COLO668 (cell line): ENCODE results near the gene RPTOR.
A peak's percentile ranks its signal among the peaks of the same experiment; 100 is the strongest.

Experiments used
- DNase-seq: peaks from one replicate; lab custom pipeline; 2025; ENCODE audit not compliant: unreplicated experiment; lab: John Stamatoyannopoulos, UW

The RPTOR gene

DNA sequence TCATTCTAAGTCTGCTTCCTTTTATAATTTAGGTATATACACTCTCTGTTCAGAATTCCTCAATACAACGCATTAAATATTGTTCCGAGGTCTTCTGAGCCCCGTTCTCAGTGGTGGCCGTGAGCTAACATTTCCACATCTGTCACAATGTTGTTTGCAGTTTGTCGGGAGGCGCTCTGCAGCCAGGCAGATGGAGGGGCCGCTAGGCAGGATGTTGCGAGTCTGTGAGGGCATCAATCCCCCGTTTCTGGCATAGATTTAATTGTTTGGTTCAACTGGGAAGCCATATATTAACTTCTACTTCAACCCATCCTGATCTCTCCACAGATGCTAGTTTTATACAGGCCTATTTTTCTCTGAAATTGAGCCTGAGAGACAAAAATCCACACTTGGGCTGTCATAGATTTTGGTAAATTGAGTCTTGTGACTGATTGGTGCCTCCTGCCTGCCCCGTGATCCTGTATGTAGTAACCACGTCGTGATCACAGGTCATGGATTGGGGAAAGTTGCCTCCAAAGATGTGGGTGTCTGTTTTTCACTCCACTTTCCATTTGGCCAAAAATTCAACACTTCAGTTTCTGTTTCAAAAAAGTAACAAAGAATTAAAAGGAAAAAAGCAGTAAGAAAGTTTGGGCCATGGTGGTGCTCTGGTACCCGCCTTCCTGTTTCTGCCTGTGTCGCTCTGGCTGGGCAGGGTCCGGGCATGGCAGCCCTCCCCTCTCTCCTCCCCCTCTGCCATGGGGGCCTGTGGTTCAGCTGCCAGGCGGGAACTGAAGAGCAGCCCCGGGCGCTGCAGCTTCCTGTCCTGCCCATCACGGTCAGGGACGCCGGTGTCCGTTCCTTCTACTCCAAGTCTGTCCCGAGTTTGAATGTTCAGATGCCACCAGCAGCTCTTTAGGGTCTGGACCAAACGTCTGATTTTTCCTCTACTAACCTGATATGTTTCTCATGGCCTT is 41.5 kb downstream of the RPTOR start:
- DNase-seq: peak; percentile 63

DNA sequence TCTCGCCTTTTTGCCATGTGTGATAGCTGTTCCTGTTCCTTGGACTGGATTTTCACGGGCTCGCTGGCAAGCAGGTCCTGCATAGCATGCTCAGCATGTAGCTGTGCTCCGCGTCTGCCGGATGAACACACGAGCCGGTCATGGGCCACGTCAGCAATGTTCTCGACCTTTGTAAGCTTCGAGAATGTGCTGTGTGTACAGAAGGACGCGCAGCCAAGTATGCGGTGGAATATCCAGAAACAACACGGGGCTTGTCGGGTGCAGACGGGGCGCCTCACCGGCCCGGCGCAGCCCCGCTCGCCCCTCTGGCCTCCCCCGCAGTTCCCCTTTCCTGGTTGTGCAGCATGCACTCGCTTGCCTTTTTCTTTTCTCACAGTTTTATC is 42.2 kb downstream of the RPTOR start:
- peak; percentile 47 for DNase-seq

DNA sequence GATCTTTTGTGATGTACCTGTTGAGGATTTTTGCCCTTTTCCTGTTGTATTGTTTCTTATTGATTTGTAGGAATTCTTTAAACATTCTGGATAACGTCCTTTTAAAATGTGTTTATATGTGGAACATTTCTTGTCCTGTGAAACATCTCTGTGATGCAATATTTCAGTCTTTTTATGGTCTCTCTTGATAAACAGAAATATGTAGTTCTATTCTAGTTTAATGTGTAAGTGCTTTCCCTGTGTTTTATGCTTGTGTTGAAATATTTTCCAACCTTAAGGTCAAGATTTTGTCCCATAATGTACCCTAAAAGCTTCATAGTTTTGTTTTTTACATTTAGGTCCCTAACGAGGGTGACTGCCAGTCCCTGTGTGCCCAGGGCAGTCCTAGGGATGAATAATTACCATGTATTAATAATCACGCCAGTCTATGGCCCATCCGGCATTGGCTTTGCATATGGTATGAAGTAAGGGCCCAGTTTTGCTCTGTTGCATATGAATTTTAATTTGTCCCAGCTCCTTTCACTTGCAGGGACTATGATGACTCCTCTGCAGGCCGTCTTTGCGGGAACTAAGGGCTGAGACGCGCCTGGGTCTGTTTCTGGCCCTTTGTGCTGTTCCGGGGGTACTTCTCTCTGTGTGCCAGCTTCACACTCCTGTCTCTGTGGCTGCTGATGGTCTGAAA is 44.2 kb downstream of the RPTOR start:
- no peak for DNase-seq

DNA sequence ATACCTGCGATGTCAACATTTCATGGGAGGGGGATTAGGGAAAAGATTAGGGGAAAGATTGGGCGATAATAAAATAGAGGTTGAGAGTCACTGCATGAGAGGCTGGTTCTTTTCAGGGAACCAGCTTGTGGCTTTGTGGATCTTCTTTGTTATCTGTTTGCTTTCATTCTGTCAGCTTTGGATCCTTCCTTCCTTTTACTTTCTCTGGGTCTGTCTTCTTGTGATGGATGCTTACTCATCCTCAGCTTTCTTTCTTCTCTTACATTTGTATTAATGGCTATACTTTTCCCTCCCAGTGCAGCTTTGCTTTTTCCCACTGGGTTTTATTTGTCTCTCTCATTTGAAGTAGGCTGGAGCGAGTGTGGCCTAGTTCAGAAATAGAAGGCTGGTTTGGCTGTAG is 47.1 kb downstream of the RPTOR start:
- DNase-seq: no peak

DNA sequence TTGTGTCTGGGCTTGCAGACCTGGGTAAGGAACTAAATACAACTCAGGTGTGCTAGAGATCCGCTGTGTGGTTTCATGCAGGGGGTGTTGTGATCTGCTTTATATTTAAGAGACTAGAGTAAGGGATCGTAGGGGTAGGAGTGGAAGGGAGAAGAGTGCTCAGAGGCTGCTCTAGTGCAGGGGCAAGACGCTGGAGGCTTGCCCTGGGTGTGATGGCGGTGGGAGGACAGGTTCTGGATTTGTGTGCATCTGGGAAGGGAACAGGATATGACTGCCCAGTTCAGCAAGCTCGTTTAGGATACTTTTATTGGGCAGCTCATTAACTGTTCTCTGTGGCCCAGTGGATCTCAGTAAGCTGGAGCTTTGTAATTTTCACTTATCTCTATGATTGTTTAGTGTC is 47.6 kb downstream of the RPTOR start:
- no peak for DNase-seq

DNA sequence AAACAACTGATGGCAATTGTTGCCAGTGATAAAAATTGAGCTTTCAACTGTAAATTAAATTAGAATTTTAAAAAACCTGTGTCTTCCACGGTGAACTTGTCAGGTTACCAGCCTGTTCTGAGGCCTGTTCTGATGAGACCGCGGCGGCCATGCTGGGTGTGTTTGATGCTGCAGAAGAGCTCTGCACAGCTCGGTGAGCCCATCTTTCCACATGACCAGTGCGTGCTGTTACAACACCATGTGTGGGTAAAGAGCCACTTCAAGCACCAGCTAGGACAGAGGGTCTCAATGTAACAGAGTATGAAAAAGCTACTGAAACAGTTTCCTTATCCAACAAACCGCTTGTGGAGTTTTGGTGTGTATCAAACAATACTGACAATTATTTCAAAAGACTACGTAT is 48.5 kb downstream of the RPTOR start:
- DNase-seq: no peak

DNA sequence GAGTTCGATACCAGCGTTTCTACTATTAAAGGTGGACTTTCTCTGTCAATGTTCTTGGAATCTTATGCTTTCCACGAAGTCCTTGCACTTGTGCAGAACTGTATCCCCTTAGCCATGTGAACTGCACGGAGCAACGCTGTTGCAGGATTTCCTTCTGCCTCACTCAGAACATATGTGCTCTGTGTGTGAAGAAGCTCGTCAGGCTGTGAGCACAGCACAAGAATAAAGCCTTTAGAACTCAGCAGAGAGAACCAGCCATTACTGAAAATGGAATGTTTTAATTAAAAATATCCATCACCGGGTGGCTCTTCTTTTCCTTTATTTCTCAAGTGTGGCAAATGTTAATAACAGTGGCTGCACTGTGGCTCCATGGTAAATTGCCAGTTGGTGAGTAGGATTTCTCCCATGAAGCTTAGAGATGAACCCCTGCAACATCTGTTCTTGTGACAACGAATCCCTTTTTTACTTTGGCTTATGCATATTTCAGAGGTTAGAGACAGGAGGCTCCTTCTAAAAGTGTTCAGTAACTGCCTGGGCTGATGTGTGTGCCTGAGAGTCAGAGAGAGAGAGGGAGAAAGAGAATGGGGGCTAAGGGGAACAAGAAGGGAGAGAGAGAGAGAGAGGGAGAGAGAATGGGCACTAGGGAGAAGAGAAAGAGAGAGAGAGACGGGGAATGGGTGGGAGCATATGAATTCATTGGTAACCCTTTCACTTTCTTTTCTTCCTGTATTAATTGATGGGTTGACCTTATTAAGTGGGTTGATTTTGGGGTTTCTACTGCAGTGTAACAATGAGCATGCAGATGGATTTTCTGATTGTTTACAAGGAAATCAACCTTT is 50.0 kb downstream of the RPTOR start:
- no peak for DNase-seq

DNA sequence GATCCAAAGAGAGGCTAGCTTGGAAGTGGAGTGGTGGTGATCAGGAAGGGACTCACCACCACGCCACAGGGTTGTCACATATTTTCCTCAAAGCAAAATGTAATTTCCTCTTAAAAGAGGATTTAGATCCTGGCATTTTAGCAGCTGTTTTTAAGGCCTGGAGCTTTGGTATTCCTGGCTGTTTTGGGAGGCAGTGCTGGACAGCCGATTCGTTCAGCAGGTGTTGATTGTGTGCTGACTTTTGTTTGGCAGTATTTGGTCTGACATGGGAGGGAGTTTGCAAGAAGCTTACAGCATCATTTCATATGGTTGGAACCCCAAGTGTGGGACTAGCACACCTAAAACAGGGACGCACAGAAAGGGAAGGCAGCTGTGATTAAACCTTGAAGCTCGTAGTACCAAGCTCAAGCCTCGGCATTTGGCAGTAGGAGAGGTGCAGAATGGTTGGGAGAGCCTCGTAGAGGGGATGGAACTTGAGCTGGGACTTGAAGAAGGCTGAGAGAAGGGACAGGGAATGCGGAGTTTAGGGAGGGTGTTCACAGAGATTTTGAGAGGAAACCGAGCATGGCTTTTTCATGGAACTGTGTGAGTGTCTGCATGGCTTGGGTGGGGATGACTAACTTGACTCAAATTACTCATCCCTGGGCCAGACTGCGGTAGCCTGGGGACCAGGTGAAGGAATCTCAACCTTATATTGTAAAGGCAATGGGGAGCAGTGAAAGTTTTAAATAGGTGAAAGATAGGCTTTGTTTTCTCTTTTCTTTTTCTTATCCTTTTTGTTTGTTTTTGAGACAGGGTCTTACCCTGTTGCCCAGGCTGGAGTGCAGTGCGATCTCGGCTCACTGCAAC is 52.3 kb downstream of the RPTOR start:
- no peak for DNase-seq

DNA sequence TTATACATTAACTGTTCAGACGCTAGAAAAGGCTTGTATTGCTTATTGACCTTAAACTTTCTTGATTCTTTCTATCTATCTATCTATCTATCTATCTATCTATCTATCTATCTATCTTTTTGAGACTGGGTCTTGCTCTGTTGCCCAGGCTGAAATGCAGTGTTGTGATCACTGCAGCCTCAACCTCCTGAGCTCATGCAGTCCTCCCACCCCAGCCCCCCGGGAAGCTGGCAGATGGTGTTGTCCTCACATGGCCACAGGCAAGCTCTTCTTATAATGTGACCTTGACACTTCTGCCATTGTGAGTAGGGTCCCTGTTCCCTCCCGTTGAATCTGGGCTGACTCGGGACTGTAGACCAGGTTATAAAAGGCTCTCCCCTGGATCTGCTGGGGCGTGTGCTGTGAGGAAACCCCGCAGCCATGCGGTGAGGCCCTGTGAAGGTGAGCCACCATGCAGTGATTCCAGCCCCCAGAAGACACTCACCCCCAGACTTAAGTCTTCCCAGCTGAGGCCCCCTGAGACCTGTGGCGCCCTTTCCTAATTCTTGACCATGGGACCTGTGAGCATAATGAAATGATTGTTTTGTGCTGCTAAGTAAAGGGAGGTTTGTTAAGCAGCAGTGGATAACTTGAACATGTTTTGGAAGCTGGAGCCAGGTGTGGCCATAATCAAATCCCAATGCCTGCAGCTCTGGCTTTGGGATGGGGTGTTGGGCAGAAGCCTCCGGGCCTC is 54.3 kb downstream of the RPTOR start:
- no peak for DNase-seq

DNA sequence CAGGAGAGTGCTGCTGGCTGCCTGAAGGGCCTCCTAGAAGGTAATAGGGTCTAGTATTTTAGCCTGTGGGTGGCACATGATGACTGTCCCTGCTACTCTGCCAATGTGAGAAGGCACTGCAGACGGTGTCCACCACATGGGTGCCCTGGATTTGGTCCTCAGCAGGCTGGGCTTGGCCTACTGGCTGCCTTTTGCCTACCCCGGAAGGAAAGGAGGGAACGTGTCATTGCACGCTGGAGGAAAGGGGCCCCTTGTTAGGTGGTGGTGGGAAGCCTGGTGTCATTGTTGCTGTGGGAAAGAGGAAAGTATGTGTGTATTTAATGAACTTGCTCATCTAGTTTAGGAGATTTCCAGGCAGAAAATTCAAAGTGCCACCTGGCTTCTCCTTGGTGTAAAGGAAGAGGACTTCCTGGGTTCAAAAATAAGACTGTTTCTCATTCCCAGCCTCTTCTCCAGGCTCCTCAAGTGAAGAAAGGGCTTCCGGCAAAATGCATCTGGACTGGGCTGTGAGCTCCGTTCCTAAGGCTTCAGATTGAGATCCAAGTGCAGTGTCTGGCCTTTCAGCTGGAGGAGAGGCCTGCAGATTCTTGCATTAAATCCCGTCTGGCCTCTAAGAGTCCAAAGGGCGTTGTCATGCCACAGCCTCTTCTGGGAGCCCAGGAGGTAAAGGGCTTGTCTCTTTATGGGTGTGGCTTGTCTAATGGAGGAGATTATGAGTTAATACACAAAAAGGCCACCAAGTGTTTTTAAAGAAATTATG is 55.1 kb downstream of the RPTOR start:
- DNase-seq: peak; percentile 58

DNA sequence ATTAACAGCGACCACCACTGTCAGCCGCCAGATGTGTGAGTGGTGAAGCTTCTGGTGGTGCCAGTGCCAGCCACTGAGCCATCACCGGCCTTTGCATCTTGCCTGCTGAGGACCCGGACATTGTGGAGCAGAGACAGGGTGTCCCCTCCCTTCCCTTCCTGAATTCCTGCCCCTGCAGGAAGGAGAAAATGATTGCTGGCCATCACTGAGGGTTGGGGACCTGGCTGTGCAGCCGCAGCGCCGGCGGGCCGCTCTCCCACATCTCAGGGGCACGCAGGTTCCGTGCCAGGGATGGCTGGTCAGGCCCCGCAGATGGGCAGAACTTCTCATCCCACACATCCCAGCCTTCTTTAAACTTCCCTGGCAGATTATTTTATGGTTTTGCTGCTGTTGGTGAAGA is 56.5 kb downstream of the RPTOR start:
- DNase-seq: no peak

DNA sequence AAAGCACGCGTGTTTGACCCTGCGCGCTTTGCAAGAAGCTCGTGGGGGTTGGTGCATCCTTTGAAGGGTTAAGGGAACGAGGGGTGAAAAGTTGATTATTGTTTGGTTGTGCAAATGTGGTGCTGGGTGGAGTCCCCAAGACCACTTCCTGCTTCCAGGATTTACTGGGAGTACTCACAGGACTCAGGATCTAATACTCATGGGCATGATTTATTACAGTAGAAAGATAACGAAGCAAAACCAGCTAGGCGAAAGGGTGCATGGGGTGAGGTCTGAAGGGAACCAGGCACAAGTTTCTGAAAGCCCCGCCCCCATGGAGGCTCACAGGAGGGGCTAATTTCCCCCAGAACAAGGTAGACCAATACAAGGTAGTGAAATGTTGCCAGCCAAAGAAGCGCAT is 58.8 kb downstream of the RPTOR start:
- no peak for DNase-seq

DNA sequence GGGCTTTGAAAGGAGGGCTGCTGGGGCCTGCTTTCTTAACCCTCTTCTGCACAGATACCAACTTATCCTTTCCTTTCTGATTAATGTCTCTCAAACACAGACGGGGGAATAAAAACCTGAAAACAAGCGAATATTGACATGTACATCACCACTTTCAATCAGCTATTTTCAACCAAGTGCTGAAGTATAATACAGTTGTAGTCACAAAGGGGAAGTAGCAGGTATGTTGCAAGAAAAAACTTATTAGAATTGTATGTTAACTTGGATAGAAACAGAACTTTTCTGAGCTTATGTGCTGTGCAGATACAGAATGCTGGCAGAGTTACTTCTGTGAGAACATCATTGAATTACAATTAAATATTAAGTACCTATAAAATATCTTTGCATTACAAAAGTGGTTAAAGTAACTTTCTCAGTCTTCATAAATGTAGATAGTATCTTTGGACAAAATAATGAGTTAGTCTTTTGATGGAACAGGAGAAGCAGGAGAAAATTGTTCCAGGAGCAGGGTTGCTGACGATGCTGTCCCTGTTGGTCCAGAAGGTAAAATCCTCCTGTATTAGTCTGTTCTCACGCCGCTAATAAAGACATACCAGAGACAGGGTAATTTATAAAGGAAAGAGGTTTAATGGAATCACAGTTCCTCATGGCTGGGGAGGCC is 59.5 kb downstream of the RPTOR start:
- no peak for DNase-seq

DNA sequence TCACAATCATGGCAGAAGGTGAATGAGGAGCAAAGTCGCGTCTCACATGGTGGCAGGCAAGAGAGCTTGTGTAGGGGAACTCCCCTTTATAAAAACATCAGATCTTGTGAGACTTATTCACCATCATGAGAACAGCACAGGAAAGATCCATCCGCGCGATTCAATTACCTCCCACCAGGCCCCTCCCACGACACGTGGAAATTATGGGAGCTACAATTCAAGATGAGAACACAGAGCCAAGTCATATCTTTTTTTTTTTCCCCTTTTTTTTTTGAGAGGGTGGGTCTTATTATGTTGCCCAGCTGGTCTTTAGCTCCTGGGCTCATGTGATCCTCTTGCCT is 60.0 kb downstream of the RPTOR start:
- DNase-seq: no peak

DNA sequence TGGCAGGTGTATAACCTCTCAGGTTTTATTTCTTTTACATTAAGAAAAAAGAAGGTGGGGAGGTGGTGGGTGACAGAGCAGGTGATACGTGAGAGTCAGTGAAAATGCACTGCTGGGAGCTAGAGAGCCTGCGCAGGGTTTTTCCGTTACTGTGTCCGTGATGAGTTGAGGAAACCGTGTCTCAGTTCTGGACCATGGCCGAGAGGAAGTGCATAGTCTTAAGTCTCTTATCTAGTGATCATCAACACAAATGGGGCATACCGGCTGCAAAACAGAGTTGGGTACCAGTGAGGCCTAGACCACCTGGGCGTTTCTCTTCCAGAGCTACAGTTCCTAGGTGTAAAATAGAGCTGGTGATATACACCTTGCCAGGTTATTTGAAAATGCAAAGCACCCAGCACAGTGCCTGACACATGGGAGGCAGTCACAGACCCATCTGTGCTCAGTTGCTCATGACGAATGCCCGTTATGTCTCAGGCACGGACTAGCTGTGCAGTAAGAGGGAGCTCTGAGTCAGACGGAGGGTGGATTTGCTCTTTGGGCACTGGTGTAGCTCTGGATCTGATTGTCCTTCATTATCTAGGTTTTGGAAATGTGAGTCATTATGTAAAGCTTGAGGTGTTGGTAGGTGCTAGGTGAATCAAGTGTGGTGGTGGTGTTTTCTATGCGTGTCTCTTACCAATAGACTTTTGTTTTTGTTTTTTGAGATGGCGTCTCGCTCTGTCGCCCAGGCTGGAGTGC is 60.9 kb downstream of the RPTOR start:
- DNase-seq: peak; percentile 37

DNA sequence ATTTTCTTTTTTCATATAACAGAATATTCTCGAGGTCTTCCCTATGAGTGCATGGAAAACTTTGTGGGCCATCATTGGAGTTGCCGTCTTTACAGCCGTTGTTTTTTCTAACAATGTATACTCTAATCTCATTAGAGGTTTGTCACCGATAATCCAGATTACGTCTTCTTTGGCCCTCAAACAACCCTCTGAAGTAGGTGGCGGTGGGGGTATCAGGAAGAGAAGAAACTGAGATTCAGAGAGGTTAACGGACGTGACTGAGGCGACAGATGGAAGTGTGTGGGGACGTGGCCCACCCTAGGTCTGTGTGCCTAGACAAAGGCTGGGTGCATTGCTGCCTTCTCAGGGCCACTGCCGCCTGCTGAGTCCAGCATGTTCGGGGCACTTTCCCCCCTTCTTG is 63.7 kb downstream of the RPTOR start:
- no peak for DNase-seq

DNA sequence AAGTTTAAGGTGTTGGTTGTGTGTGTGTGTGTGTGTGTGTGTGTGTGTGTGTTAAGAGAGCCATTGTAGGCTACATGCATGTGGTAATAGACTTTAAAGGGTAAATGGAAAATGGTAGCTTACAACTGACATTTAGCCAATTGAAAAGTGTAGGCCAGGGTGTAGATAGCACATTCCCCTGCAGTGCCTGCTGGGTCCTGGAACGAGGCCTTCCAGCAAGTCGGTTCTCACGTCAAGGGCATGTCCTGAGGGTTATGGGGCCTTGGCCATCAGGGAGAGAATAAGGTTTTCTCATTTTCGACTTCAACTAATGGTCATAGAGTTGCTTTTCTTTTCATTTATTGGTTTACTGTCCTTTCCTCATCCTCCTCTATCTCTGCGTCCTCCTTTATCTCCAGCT is 65.1 kb downstream of the RPTOR start:
- no peak for DNase-seq

DNA sequence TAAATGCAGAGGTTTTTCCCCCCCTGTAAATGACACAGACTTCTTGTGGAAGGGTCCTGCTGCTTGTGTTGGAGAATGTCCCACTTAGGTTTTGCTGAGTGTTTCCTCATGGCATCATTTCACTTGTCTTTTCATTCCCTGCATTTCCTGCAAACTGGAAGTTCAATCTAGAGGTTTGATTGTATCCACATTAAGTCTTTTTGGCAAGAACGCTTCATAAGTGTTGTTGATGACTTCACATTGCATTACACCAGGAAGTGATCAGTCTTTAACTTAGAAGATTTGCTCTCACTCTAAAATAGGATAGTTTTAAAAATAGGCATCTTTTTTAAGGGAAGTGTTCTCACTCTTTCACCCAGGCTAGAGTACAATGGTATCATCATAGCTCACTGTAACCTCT is 67.2 kb downstream of the RPTOR start:
- DNase-seq: no peak
